Sigmoid colon (tissue), 4 donors: Measurements from ENCODE around the gene DLL3.

Source experiments
- CTCF ChIP-seq, 4 experiments: fragments of 450-650 bp in 3 of 4; fragments of 200-600 bp in 1 of 4; IDR thresholded peaks; one replicate each; pipeline ENCODE4 v1.5.1; 2016 to 2019; ENCODE audit warnings: antibody characterized with exemption in 4 of 4, mild to moderate bottlenecking in 3 of 4, moderate library complexity in 2 of 4
- EP300 ChIP-seq, 4 donors: sonication (generic); formaldehyde crosslinking; IDR thresholded peaks; one replicate each; pipeline ENCODE4 v1.6.1; 2017; ENCODE audit warnings: antibody characterized with exemption in 4 of 4
- POLR2A ChIP-seq, 2 donors: fragments of 450-650 bp; IDR thresholded peaks; one replicate each; pipeline ENCODE4 v1.6.1; 2016; ENCODE audit warnings: antibody characterized with exemption in 2 of 2, mild to moderate bottlenecking in 2 of 2, moderate library complexity in 2 of 2
- POLR2AphosphoS5 ChIP-seq, 4 donors: sonication (generic); formaldehyde crosslinking; IDR thresholded peaks; one replicate each; pipeline ENCODE4 v1.6.1; 2017; ENCODE audit warnings: antibody characterized with exemption in 4 of 4

GRCh38 chr19:39470724-39471339, 27.9 kb upstream of the DLL3 start:
- TF ChIP-seq POLR2A (IDR thresholded peaks at IDR 0.05) (no peak), CTCF (IDR thresholded peaks at IDR 0.05) (no peak), EP300 (IDR thresholded peaks at IDR 0.05) (no peak), POLR2AphosphoS5 (IDR thresholded peaks at IDR 0.05) (no peak)
